ENCODE data around the gene CFAP20DC.
"Not testable (repeated sequence)": the region's sequence is repeated elsewhere in the genome, so short reads cannot be mapped to it uniquely, and the experiment has no call there.

The CFAP20DC gene

GRCh38 chr3:58725326-58725853, 324.4 kb downstream of the CFAP20DC start:
- no peak for DNase-seq

GRCh38 chr3:58724336-58724735, 325.5 kb downstream of the CFAP20DC start:
- no peak for DNase-seq

GRCh38 chr3:58723173-58723572, 326.7 kb downstream of the CFAP20DC start:
- DNase-seq, result no peak

- DNase-seq, result no peak
Measured at GRCh38 chr3:58722561-58722960, 327.3 kb downstream of the CFAP20DC start.

- DNase-seq, result no peak
Measured at GRCh38 chr3:58720526-58720925, 329.3 kb downstream of the CFAP20DC start.

GRCh38 chr3:58719684-58720083, 330.1 kb downstream of the CFAP20DC start:
- no peak for DNase-seq

- no peak for DNase-seq
Measured at GRCh38 chr3:58713715-58714401, 336.0 kb downstream of the CFAP20DC start.

- no peak for DNase-seq
Measured at GRCh38 chr3:58711871-58712270, 338.0 kb downstream of the CFAP20DC start.

GRCh38 chr3:58708983-58709382, 340.8 kb downstream of the CFAP20DC start:
- not testable (repeated sequence) for DNase-seq

GRCh38 chr3:58708116-58708791, 341.6 kb downstream of the CFAP20DC start:
- DNase-seq, result no peak

- DNase-seq, result no peak
Measured at GRCh38 chr3:58707390-58707930, 342.4 kb downstream of the CFAP20DC start.

GRCh38 chr3:58706395-58707167, 343.2 kb downstream of the CFAP20DC start:
- no peak for DNase-seq

- DNase-seq, result no peak
Measured at GRCh38 chr3:58704745-58705144, 345.1 kb downstream of the CFAP20DC start.

GRCh38 chr3:58704304-58704703, 345.5 kb downstream of the CFAP20DC start:
- not testable (repeated sequence) for DNase-seq

- DNase-seq, result no peak
Measured at GRCh38 chr3:58698246-58698645, 351.6 kb downstream of the CFAP20DC start.

- DNase-seq, result no peak
Measured at GRCh38 chr3:58697561-58697960, 352.3 kb downstream of the CFAP20DC start.

GRCh38 chr3:58696813-58697212, 353.0 kb downstream of the CFAP20DC start:
- DNase-seq, result not testable (repeated sequence)

- DNase-seq, result no peak
Measured at GRCh38 chr3:58696093-58696492, 353.7 kb downstream of the CFAP20DC start.

GRCh38 chr3:58695284-58695683, 354.5 kb downstream of the CFAP20DC start:
- not testable (repeated sequence) for DNase-seq

- DNase-seq, result no peak
Measured at GRCh38 chr3:58693940-58694850, 355.6 kb downstream of the CFAP20DC start.

GRCh38 chr3:58692484-58692883, 357.3 kb downstream of the CFAP20DC start:
- DNase-seq, result no peak
